T-helper 1 cell (primary cell): ENCODE results near the gene KCNJ6.

Experiments
- DNase-seq, 5 donors: peaks; one replicate each; pipeline ENCODE4 v3.0.0-alpha.2; 2012 to 2020

Gene KCNJ6

DNA sequence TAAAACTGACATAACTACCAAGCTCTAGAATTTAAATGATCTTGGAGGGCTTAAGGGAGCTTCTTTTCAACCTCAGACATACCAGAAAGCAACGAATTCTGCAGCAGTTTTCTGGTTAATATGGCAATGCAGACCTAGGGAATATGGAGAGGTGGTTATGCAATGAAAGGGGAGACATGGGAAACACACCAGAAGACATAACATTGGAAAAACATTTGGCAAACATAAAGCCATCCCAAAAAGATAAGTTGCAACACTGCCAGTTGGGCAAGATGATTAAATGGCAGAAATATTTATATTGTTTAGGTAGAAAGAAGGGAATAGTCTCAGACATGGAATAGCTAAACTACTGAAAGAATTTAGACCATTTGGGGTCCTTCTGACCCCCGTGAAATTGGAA lies 104.5 kb downstream of the KCNJ6 start:
- no peak for DNase-seq

- DNase-seq: no peak
These were observed 108.0 kb downstream of the KCNJ6 start for GRCh38 chr21:37808261-37808660.

GRCh38 chr21:37805266-37805665 lies 111.0 kb downstream of the KCNJ6 start:
- DNase-seq: no peak

DNA sequence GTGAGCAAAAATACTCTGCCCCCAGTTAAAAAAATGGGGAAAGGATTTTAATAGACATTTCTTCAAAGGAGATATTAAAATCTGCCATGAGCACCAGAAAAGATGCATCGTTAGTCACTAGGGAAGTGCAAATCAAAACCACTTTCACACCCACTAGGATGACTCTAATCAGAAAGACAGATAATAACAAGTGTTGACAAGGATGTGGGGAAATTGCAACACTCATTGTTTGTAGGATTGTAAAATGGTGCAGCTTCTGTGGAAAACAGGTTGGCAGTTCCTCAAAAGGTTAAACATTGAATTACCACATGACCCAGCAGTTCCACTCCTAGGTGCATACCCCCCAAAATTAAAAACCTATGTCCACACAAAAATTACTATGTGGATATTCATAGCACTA lies 112.3 kb downstream of the KCNJ6 start:
- DNase-seq: no peak

GRCh38 chr21:37803101-37803651 lies 113.1 kb downstream of the KCNJ6 start:
- DNase-seq: no peak

DNA sequence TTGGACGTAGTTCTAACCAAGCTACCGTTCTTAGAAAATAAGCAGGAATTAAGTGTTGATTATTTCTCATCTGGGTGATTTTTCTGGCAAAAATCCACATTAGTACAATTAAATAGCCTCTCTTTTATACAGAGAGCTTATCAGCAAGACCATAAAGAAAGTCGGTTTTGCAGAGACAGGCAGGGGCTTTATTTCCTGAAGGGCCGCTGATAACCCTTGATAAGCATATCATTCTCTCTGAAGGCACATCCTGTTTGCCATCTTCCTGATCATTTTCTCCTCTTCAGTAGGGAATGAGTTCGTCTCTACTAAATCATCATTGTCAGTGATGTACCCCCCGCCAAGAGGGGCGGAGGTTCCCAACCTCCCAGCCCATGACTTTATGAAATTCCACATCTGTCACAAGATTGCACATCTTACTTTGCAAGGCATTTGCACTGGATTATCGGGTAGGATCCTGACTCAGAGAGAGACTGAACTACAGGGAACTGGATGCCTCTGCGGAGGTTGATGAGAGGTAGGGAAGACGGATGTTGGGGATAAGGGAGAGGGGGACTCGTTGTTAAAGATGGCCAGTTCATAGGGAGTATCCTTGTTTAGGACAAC lies 115.7 kb downstream of the KCNJ6 start:
- no peak for DNase-seq

DNA sequence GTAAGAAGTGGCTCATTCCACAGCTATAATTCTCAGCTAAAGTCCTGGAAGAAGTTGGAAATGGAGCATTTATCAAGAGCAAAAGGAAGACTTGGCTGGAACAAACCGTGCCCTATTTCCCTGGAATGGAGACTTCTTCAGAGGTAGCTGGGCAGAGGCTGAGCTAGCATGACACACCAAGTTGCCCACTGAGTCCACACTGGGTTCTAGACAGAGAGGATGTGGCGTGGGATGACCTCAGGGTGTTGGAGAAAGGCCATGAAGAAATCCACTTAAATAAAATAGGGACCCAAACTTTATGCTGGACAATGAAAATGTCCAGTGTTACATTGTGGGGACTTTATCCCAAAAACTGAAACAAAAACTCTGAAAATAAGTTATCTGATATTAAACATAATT lies 116.2 kb downstream of the KCNJ6 start:
- no peak for DNase-seq

DNA sequence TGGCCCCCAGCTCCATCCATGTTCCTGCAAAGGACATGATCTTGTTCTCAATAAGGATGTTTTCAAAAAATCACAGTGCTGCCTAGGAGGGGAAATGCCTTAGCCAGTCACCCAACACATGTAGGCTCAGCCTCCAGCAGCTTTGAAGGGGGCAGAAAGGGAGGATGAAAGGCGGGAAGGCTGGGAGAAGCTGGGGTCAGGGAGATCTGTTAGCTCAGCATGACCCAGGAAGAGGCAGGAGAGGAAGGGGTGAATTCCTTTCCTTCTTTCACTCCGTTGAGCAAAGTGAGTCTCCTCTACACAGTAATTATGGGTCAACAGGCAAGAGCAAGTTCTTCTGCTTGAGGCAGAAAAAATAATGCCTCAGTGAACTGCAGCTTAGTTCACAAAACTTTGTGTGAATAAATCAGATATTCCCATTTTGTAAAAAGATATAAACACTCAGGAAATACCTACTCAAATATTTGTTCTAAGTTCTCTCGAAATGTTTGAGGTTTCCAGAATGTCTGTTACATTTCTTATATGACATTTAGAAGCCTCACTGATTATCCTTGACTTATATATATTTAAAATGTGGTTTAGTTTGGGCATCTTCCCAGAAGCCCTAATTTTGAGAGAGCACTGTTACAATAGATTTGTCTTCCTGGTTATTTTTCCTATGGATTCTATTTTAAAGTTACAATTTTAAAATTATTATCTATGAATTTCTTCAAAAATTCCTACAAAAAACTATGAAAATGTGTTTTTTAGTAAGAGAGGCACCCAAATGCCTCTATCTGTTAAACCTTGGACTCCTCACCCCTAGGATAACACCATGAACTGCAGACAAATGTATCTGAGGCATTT lies 116.8 kb downstream of the KCNJ6 start:
- no peak for DNase-seq

DNA sequence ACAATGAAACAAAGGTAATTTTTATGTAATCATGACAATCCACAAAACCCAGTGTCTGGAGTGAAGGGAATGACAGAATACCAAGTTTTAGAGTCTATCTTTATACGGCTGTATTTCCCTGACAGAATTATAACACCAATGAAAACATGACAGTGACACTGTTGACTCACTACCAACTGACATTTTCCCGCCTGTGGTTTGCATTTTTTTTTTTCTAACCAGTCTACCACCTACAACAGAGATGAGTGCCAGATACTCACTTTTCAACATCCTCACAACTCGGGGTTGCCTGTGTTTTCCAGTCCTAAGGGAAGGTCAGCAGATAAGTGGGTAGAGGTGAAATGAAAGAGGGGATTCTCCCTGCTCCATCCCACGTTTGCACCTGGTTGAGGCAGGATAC lies 118.9 kb downstream of the KCNJ6 start:
- no peak for DNase-seq

DNA sequence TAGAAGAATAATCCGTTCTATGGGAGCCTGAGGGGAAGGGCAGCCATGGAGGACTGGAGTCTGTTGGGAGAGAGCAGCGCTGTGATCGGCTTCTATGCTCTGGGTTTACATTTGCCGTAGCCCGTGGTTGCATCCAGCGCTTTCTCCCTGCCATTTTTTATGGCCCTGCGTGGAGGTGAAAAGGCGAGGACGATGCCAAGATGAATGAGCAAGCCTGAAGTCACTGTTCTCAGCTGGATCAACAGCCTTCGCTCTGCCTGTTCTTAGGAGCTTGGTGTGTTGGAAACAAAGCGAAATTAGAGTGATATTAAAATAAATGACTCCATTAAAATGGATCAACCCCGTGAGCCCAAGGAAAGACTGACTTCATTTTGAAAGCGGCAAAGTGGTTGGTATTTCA lies 120.2 kb downstream of the KCNJ6 start:
- no peak for DNase-seq

DNA sequence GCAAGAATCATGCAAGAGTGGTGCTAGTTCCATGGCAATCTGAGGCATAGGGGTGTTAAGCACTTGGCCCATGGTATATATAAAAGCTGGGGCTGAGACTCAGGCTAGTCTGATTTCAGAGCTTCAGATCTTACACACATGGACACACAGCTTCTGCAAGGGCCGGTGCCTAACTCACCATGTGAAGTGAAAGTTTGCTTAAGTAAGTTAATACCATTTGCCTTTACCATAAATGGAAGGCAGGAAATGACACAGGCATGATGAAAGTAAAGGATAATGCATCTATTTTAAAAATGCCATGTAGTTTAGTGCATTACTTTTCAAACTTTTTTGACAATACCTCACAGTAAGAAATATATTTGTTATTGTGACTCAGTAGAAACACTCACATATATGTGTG lies 122.6 kb downstream of the KCNJ6 start:
- DNase-seq: no peak

DNA sequence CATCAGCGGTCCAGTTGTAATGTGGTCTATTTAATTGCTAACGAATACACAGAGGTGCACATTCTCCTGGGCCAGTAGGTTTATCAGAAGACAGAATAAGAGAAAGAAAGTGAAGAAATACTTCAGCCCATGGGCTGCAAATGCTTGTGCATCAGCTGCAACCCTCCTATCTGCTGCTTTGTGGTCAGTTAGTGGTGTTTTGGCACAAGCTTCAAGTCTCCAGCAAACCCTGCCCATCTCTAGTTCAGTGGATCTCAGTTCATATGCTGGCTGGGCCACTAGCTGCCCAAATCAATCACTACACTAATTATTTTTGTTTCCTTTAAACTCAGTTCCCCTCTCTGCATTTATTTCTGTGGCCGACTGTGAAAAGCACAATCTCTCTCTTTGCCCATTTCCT lies 124.2 kb downstream of the KCNJ6 start:
- no peak for DNase-seq

GRCh38 chr21:37790905-37791304 lies 125.4 kb downstream of the KCNJ6 start:
- DNase-seq: no peak

GRCh38 chr21:37788503-37788902 lies 127.8 kb downstream of the KCNJ6 start:
- no peak for DNase-seq

GRCh38 chr21:37787456-37787855 lies 128.8 kb downstream of the KCNJ6 start:
- no peak for DNase-seq

DNA sequence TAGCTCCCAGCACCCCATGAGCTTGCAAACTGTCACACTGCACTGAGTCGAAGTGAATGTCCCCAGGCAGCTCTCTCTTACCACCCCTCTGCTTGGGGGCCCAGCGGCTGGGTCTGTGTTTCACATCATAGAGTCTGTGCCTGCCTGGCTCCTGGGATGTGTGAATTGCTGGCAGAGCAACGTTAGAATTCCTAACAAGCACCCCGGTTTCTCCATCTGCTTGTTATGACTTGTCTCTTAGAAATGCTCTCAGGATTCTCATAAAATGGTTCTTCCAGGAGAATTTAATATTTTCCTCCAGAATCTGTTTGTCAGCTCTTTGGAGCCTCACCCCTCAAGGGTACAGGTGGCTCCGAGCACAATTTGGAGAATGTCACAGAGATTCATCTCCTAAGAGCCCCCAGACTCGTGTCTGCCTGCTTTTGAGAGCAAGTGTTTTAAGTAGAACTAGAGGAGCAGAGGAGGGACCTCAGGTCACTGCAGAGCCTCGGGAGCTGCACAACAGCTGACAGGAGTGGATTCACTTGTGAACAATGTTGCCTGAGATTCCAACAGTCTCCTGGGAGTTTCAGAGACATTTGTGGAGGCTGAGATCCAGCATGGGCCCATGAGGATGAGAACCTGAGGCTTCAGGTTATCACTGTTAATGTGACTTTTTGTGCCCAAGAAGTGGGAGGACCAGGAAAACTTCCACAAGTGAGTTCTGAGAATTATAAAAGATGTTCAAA lies 131.5 kb downstream of the KCNJ6 start:
- DNase-seq: no peak

DNA sequence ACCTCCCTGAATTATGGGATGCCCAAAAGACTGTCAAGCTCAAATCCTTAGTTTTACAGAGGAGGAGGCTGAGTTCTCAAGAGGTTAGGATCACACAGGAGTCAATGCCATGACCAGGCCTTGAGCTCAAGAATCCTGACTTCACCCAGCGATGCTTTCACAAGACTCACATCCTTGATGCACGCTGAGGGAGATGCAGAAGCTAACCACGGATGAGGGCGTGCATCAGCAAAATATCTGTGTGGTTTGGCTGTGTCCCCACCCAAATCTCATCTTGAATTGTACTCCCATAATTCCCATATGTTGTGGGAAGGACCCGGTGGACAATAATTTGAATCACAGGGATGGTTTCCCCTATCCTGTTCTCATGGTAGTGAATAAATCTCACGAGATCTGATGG lies 133.2 kb downstream of the KCNJ6 start:
- DNase-seq: no peak

GRCh38 chr21:37780991-37781983 lies 135.0 kb downstream of the KCNJ6 start:
- no peak for DNase-seq

GRCh38 chr21:37771181-37771580 lies 145.1 kb downstream of the KCNJ6 start:
- DNase-seq: no peak

- DNase-seq: no peak
These were observed 145.8 kb downstream of the KCNJ6 start for GRCh38 chr21:37770461-37770860.

GRCh38 chr21:37769656-37770055 lies 146.6 kb downstream of the KCNJ6 start:
- no peak for DNase-seq

DNA sequence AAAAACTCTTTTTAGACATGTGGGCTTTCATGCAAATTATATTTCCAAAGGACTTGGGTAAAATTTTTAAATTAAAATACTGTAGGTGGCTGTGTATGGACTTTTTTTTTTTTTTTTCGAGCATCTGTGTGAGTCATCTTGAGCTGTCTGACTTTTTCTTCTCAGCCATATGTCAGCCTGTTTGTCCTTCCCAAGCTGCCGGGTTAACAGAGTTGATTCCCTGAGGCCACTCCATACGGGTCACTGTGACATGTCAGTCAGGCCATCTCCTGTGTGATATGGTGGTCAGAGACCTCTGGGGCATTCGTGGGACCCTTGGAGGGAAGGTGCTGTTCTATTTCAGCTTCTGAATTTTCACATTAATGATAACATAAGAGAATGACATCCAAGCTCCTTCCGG lies 148.3 kb downstream of the KCNJ6 start:
- no peak for DNase-seq
